GM04504 (cell line): ENCODE results near the gene UBAC1.

Experiments
- DNase-seq: peaks from one replicate; pipeline ENCODE4 v3.0.0-alpha.2; 2012; ENCODE audit warnings: low read depth

UBAC1 gene

DNA sequence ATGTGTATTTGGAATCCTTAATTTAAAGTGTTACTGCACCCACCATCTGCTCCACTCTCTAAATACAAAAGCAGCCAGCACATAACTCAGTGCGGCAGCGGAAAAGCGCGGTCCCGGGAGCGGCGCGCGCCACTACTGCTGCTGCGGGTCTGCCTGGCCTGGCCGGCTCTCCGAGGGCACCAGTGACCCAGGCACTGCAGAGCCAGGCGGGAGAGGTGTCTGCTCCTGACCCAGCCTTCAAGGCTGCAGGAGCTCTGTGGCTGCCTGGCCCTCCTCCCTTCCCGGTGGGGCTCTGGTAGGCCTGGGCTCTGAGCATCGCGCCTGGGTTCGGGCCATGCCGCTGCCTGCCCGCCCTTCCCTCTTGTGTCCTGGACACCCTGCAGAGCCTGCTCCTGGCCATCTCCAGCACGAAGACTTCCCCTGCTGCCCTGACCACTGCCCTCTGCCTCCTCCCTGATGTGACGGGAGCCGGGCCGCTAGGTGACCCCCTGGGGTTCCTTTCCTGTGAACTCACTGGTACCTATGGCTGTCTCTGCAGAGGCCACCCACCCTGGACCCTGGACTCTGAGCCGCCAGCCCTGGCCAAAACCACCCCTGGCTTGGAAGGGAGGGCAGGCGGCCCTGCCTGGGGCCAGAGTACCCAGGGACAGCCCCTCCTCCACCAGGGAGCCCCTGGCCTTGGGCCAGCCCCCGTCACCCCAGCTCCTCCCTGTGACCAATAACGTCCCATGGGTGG is 32.8 kb upstream of the UBAC1 start:
- DNase-seq: no peak

DNA sequence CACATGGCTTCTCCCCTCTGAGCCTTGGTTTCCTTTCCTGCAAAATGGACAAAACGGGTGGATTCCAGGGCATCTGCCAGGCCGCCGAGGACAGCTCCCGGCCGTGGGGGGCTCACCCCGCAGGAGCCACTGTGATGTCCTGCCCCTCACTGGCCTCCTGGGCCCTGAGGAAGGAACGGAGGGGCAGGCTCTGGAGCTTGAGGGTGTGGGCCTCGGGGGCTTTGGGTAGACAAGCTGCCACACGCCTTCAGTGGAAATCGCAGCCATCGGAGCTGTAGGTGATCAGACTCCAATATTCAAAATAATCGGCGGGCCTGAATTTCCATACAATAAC is 32.2 kb upstream of the UBAC1 start:
- DNase-seq: no peak

DNA sequence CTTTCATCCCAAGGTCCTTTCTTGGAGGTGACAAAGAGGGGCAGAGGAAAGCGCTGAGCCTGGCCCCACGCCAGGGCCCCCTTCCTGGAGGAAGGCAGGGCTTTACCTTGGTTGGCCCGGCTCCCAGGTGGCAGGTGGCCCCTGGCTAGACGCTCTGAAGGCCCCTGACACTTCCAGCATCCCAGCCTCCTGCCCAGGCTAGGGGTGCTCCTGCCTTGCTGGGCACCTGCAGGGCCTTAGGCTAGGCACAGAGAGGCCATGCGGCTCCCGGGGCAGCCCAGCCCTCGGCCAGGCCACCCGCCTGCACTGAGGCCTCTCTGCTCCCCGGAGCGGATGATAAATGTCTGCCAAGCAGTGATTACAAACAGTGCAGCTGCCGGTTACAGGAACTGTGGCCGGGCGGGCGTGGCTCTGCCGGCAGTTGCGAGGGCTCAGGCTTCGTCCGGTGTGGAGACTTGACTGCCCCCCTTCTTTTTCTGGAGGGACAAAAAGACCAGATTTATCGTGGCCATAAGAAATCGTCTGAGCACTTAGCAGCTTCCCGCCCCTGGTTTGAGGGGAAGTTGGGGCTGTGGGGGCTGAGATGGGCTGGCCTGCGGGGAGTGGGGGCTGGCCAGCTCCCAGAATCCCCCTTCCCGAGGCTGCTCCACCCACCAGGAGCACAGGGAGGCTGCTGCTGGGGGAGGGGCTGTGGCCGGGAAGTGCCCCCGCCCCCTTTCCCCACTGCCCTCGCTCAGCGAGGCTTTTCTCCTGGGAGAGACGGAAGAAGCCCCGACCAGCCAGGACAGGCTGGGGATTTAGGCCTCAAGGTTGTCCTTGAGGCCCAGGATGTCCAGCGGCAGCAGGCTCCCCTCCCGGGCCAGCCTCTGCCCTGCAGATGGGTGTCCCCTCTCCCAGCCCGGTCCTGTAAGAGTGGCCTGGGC is 31.6 kb upstream of the UBAC1 start:
- peak; percentile 63 for DNase-seq

DNA sequence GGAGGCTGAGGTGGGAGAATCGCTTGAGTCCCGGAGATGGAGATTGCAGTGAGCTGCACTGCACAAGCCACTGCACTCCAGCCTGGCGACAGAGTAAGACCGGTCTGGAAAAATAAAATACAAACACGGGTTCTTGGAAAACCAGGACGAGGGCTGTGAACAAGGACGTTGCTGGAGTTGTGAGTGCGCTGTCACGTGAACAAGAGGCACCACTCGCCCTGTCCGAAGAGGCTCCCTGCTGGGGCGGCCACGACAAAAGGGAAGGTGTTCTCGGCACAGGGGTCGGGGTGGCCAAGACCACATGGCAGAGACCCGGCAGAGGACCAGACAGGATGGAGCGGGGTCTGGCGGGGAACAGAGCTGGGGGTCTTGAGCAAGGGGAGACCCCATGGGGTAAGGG is 30.6 kb upstream of the UBAC1 start:
- DNase-seq: no peak

DNA sequence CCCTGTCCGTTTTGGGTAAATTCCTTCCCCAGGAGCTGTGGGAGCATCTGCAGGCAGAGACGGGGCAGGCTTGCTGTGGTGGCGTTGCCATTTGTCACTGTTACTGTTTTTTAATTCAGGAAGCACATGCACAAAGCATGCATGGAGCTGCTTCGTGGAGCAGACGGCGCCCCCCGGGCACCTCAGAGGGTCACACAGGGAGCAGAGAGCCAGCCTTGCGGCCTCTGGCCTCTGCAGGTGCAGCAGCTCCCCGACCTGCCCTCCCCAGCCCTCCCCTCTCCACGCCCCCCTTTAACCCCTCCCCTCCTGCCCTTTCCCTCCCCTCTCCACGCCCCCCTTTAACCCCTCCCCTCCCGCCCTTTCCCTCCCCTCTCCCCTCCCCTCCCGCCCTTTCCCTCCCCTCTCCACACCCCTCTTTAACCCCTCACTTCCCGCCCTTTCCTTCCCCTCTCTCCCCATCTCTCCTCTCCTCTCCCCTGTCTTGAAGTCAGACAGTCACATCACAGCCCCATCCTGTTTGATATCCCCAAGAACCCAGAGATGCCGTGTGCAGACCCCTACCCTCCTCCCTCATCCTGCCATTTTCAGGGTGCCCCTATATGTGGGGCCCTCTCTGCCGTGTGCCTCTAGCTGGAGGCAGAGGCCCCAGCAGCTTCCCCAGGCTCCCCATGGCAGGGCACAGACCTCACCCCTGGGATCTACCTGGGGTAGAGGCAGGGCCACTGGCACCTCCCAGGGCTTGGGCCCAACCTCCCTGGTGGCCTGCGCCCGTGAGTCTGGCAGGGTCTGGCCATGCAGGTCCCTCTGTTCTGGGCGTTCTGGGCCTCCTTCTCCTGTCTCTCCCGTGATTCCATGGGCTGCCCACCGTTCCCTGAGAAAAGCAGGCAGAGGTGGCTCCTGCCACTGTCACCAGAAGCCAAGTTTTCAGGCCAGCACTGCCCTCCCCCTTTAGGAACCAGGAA is 29.6 kb upstream of the UBAC1 start:
- no peak for DNase-seq

DNA sequence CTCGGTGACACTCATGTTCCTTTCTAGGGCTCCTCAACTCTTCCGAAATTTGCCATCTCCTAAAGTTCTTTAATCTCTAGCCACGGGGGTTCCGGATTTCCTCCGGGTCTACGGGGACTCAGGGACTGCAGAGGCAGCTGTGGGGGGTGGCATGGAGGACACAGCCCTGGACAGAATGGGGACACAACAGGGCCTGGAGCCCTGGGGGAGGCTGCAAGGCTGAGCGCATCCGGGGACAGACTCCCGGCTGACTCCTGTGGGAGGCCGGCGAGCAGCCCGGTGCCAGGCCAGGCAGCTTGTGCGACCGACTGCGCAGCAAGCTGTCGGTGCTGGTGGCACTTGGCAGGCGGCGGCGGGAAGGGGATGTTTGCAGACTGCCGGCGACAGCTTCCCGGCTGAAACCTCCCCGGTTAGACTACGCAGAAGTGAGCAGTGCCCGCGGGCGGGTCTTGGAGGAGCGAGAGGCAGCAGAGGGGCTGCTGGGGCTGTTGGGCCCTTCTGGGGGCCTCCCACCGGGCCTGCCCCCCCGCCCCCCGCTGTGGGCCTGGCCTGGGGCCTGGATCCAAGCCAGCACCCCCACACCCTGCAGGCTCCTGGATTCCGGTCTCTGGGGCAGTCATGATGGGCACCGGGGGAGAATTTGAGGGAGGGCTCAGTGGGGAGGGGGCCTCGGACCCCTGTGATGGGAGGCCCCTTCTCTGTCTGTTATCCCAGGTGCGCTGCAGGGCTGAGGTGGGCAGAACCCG is 28.7 kb upstream of the UBAC1 start:
- DNase-seq: no peak

DNA sequence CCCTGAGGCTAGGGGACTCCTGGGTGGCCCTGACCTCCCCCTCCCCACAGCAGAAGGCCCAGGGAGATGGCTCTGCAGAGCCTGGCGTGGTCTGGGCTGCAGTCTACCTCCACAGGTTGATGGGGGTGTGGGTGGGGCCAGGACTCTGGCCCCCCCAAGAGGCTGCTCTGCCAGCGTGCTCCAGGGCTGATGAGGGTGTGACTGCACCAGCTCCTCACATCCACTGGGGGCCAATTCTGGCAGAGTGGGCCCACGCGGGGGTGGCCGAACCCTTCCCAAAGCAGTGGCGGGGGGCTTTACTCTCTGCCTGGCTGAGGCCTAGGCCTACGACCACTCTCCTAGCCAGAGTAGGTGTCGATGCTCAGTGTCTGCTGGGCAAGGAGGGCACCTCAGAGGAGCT is 28.0 kb upstream of the UBAC1 start:
- no peak for DNase-seq

DNA sequence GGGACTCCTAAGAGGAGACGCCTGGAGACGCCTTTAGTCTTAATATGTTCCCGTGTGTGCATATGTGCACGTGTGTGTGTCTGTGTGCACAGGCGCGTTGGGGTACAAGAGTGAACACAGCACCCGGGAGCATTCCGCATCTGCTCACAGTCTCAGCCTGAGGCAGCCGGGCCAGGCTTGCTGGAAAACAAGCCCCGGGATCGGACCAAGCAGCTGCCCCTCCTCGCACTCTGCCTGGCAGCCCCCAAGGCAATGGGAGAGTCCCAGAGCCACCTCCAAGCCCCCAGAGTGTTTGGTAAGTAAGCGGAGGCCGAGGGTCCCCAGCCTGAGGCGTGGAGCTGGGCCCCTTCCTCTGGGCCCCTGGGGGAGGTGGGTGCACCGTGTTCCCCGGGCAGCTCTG is 27.3 kb upstream of the UBAC1 start:
- DNase-seq: no peak

DNA sequence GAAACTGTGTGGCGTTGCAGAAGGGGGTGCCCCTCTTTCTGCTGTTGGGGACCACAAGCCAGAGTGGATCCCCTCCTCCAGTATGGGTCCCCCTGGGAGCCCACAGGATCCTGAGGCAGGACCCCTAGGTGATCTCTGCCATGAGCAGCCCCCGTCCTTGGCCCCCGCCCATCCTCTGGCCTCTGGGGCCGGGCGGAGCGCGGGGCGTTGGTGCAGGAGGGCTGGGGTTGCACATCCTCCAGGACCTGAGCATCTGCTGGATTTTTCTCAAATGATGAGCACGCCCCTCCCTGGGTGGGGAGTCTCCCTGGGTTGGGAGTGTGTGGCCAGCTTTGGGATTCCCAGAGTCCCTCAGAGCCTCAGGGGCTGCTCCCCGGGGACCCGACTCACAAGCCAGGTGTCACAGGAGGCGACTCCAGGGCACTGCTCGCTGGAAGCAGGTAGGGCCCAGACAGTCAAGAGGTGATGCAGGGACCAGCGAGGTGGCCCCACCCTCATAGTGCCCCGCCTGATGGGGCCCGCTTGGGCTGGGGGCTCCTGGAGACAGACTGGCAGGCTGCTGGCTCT is 26.7 kb upstream of the UBAC1 start:
- no peak for DNase-seq

DNA sequence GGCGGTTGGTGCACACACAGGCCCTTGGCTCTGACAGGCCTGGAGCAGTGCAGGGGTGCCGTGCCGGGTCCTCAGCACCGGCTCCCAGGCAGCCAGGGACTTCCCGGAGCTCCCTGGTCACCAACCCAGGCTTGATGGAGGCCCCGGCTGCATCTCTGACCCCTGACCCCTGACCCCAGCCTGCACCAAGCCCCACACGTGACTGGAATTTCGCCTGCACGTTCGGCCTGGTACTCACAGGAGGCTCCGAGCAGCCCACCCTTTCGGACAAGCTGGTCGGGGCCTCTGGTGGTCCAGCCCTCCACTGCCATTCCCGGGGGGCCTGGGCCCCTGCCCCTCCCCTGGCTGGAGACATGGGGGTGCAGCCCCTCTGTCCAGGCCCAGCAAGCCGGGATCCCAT is 25.4 kb upstream of the UBAC1 start:
- DNase-seq: no peak

DNA sequence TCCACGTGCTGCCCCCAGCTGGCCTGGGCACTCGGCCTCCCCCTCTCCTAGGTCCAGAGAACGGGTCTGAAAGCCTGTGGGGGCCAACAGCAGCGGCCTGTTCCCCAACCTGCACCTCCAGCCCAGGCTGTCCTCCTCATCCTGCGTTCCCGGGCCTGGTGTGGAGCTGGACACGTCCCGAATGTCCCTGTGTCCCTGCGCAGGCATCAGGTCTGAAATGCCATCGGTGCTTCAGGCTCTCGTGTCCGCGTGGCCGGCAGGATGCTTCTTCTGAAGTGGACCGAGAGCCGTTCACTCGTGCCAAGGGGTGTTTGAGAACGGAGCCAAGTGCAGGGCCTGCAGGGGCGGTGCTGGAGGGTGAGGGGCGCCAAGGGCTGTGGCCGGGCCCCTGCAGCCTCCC is 24.7 kb upstream of the UBAC1 start:
- no peak for DNase-seq

DNA sequence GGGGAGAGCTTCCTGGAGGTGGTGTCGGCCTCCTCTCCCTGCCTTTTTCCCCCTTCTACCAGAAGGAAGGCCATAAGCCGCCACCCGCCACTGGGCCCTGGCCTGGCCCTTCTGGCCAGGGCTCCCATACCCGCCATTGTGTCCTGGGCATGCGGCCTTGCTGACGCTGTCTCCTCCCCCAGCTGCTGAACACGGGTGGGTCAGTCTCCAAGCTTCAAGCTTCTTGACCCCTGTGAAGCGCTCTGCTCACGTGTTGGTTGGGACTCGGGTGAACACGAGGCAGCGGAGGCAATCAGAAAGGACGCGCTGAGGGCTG is 24.2 kb upstream of the UBAC1 start:
- no peak for DNase-seq

DNA sequence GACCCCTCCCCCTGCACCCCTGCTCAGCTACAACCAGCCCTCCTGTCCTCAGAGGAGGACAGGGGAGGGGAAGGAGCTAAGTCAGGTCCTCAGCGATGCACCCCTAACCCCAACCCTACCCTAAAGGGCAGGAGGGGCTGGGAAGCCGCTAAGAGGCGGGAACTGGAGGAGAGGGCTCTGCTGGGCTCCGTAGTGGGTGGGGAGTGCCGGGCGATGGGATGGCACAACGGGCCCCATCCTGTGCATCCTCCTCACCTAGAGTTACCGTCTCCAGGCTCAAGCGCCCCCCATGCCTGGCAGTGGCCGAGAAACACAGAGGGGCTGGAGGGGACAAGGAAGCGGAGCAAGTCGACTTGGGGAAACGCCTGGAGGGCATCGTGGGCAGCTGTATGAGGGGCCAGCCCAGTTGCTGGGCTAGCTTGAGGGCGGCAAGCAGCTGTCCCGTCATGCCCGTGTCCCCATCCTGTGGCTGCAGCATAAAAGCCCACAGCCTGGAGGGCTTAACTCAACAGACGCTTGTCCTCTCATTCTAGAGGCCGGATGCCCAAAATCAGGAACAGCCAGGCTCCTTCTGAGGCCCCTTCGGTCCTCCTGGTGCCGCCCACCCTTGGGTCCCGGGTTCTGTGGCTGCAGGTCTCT is 23.0 kb upstream of the UBAC1 start:
- DNase-seq: no peak

DNA sequence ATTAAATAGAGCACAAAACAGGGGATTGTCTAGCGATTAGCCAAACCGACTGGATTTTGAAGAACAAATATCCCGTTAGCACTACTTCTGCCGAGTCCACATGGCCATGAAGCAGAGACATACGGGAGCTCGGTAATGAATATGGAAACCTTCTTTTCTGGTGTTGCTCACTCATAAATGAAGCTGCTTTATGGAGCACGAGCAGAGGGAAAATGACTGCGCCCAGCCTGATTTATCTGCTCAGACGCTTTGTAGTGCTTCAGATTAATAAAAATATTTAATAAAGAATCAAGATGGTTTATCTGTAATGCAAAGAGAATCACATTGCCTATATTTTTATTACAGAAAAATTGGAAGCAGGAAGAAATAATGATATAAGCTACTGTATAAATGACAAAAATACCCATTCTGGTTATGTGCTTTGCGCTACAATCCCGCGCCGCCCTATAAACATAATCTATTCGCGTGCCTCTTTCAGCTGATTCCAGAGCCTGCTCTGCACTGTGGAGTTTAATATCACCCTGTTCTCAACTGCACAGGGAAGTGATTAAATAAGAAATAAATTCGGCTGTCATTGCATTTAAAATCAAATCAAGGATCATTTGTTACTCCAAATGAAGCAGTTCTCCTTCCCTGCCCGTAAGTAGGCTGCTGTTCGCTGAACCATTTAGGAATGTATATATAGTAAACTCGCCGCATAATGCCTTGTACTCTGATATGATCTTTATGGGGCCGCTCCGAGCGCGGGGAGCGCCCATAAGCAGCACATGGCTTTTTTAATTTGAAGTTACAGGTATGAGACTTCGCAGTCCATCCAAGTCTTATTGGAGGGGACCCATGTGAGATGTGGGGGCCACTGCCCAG is 22.3 kb upstream of the UBAC1 start:
- DNase-seq: no peak

DNA sequence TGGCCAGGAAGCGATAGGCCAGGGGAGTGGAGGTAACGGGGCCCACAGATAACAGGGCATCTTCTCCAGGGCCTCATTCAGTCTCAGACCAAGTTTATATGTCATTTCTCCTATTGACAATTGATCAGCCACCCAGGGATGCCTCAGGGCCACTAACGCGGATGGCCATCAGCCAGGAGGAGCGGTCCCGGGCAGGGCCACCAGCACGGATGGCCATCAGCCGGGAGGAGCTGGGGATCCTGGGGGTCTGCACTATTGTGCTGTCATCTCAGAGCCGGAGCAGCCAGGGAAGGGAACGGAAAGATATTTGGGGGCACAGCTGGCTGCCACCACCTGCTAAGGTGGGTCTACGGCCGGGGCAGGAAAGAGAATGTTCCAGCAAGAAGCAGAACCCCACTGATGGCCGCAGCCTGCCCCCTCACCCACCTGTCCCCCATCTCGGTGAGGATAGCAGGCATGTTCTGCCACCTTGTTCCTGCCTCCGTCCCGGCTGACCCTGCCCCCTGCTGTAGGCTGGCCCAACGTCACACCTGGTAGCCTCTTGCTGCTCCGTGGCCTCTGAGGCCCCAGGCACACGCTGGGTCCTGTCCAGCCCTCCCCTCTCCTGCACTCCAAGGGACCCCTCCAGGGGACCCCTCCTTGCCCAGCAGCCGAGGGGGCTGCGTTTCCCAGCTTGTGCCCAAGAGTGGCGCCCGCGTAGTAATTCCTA is 21.5 kb upstream of the UBAC1 start:
- DNase-seq: no peak

DNA sequence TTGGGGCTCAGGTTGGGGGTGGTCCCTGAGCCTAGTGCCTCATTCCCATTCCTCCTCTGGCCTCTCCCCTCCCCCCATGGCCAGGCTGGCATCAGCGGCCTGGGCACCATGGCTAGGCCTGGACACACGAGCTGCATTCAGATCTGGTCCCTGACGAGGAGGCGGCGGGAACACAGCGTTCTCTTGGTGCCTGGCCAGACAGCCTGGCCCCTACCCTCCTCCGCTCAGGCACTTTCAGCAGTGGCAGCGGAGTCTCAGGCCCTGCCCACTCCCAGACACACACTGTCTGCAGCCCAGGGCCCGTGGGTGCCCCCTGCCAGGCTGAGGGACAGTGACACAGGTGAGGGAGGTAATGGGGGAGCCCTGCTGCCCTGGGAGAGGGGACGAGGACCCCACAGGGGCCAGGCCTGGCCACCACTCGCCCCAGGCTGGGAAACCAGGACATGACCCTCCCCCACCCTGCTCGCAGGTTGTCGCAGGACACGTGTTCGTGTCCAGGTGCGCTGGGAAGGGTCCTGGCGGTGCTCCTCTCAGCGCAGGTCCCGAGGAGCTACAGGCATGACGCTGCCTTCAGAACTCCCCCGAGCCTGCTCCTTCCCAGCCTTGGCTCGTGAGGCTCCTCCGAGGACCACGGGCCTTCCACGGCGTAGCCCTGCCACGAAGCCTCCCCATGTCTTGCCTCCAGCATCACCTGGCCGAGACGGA is 19.9 kb upstream of the UBAC1 start:
- no peak for DNase-seq

DNA sequence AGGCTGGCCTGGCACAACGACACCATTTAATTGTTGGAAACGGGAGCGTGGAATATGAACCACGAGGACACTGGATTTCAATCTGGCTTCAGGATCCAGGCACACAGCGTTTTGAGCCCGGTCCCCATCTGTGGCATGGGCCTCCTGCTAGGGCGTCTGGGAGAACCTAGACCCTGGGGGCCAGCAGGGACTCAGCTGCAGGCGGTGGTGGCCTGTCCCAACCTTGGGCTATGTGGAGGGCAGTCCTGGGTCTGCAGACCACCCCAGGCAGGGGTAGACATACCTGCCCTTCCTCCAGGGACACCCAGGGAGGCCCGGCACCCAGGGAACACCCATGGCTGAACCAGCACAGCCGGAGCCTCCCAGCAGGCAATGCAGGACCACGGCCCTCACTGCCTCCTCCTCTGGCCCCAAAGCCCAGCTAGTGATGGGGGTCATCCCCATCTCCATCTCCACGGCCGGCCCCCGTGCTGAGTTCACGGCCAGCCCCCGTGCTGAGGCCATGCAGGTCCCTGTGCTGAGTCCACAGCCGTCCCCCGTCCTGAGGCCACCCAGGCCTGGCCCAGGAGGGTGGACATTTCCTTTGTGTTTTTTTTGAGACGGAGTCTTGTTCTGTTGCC is 18.5 kb upstream of the UBAC1 start:
- no peak for DNase-seq
